ENCODE measurements around the gene SNX10. TPM values are rescaled to one million over a fixed set of nuclear protein-coding genes. Genes with fewer than 3 reads are reported as not detected.

SNX10 gene
- total and polyA plus RNA-seq, 8 donors: 0.58 to 55.0 (median 3.0) TPM; not detected in 2

DNA sequence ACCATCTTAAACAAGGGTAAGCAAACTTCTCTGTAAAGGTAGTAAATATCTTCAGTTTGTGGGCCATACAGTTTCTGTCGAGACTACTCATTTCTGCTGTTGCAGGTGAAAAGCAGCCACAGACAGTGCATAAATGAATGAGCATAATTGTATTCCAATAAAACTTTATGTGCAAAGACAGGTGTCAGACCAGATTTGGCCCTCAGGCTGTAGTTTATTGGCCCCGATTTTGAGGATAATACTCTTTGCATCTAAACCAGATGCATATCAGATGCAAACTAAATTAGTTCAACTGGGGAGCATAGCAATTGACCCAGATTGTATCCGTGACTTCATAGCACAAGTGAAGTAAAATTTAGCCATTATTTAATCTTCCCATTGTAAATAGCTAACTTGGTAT is 70.0 kb downstream of the SNX10 start:
- H3K27me3 ChIP-seq: peaks cover 0 to 12% (median 0%) of the 10 kb centered on the region in 3 donors
- H3K36me3 ChIP-seq: no peaks in the 10 kb centered on the region
- no peak overlapping the region for H3K27ac ChIP-seq
- DNase-seq: no peak
- WGBS, 5 donors: 89 to 94% (median 92%) methylated on average over 3 of the region's 3 CpGs
- intact Hi-C loops (cut with DNase I; ENCODE audit: low total_unique reads): no loop called here
- H3K9me3 ChIP-seq: no peaks in the 10 kb centered on the region
- TF ChIP-seq, protein P1, sequence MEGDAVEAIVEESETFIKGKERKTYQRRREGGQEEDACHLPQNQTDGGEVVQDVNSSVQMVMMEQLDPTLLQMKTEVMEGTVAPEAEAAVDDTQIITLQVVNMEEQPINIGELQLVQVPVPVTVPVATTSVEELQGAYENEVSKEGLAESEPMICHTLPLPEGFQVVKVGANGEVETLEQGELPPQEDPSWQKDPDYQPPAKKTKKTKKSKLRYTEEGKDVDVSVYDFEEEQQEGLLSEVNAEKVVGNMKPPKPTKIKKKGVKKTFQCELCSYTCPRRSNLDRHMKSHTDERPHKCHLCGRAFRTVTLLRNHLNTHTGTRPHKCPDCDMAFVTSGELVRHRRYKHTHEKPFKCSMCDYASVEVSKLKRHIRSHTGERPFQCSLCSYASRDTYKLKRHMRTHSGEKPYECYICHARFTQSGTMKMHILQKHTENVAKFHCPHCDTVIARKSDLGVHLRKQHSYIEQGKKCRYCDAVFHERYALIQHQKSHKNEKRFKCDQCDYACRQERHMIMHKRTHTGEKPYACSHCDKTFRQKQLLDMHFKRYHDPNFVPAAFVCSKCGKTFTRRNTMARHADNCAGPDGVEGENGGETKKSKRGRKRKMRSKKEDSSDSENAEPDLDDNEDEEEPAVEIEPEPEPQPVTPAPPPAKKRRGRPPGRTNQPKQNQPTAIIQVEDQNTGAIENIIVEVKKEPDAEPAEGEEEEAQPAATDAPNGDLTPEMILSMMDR (IDR thresholded peaks at IDR 0.05): no peak
- TF ChIP-seq POLR2AphosphoS5 (IDR thresholded peaks at IDR 0.05): no peak
- no peak for TF ChIP-seq EP300 (IDR thresholded peaks at IDR 0.05)
- TF ChIP-seq POLR2A (IDR thresholded peaks at IDR 0.05): no peak
- H3K4me1 ChIP-seq: peaks cover 0 to 25% (median 11%) of the 10 kb centered on the region in 4 donors
- no peak overlapping the region for H3K4me3 ChIP-seq

DNA sequence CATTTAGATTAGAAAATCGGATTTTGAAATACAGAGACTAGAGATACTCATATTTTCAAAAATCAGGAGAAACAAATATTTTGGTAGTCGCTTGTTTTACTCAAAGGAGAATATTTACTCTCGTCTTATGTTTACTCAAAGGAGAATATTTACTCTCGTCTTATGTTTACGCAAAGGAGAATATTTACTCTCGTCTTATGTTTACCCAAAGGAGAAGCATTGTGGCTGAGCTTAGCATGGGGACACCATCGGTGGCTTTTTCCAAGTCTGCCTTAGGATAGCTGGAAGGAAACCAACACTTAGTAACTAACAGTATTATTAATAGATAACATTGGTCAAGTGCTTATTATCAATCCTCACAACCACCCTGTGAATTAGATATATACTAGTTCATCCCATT is 71.8 kb downstream of the SNX10 start:
- DNase-seq: no peak
- no peaks in the 10 kb centered on the region for H3K9me3 ChIP-seq
- peaks cover 0 to 25% (median 11%) of the 10 kb centered on the region in 4 donors for H3K4me1 ChIP-seq
- 25 to 50% (median 44%) methylated on average over 7 of the region's 7 CpGs for whole genome bisulfite sequencing, 5 donors
- intact Hi-C loops (cut with DNase I; ENCODE audit: low total_unique reads): no loop called here
- H3K27ac ChIP-seq: no peak overlapping the region
- H3K4me3 ChIP-seq: no peak overlapping the region
- TF ChIP-seq EP300 (IDR thresholded peaks at IDR 0.05): no peak
- TF ChIP-seq, protein P1 (IDR thresholded peaks at IDR 0.05): no peak
- TF ChIP-seq POLR2A (IDR thresholded peaks at IDR 0.05): no peak
- TF ChIP-seq POLR2AphosphoS5 (IDR thresholded peaks at IDR 0.05): no peak
- H3K27me3 ChIP-seq: peaks cover 0 to 27% (median 0%) of the 10 kb centered on the region in 3 donors
- H3K36me3 ChIP-seq: no peaks in the 10 kb centered on the region

DNA sequence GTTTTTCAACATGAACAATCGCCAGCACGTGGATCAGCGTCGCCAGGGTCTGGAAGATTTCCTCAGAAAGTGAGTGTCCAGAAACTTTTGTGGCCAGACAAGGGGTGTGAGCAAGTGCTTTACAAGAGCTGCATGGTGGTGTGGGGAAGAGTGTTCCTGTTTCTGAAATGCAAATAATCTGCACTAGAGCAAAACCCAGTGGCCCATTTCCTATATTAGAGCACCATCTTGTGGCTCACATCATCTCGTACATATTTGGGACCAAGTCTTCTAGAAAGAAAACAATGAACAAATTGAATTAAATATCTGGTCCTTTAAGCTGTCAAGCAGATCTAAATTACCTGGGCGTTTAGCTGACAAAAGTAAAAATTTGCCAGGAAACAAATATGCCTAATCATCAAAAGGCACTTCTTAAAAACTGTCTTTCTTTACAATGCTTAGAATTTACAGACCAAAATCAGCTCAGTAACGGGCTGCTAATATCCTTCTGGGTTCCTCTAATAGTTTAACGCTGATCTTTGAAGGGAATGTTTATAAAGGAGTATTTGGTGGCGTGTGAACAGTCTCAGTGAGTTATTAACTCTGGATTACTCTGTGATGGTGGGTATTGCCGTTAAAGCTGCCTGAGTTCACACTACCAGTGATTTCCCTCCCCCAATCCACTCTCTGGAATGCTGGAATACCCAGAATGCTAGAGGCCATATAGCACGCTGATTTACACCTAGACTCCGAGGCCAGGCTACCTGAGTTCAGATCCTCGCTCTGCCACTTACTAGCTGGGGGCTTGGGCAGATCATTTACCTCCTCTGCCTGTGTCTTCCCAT is 73.6 kb downstream of the SNX10 start:
- TF ChIP-seq POLR2AphosphoS5 (IDR thresholded peaks at IDR 0.05) (peak in 1 of 3 donors; percentile 68), POLR2A (IDR thresholded peaks at IDR 0.05) (no peak), EP300 (IDR thresholded peaks at IDR 0.05) (no peak)
- TF ChIP-seq, protein P1 (IDR thresholded peaks at IDR 0.05): peak in 5 of 7 experiments; percentile 43 to 86 (median 74)
- H3K27me3 ChIP-seq: peaks cover 0 to 46% (median 0%) of the 10 kb centered on the region in 3 donors
- no peak overlapping the region for H3K27ac ChIP-seq
- intact Hi-C loops (cut with DNase I; ENCODE audit: low total_unique reads): loop anchor here (5.0 kb wide), 3 partner anchors 302 to 797 kb away; no protein-coding TSS in a partner anchor
- no peaks in the 10 kb centered on the region for H3K36me3 ChIP-seq
- H3K4me3 ChIP-seq: no peak overlapping the region
- WGBS, 5 donors: 26 to 36% (median 30%) methylated on average over 13 of the region's 13 CpGs
- peak; percentile 41 to 92 for DNase-seq
- H3K9me3 ChIP-seq: no peaks in the 10 kb centered on the region
- peaks cover 0 to 30% (median 11%) of the 10 kb centered on the region in 4 donors for H3K4me1 ChIP-seq

DNA sequence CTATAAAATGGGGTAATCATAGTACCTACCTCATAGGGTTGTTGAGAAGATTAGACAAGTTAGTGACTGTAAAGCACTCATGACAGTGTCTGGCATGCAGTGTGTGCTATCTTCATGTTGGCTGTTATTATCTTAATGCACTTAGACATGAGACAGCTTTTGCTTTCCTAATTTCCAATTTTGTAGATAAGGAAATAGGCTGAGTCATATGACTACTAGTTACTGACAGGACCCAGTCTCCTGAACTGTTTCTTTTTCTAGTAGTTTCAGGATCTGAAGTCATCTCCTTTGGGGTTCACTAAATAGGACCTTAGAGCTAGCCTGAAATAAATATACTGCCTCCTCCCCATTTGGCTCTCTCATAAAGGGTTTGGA is 74.2 kb downstream of the SNX10 start:
- peaks cover 0 to 30% (median 11%) of the 10 kb centered on the region in 4 donors for H3K4me1 ChIP-seq
- H3K36me3 ChIP-seq: no peaks in the 10 kb centered on the region
- H3K27ac ChIP-seq: no peak overlapping the region
- intact Hi-C loops (cut with DNase I; ENCODE audit: low total_unique reads): loop anchor here (5.0 kb wide), 3 partner anchors 301 to 796 kb away; no protein-coding TSS in a partner anchor
- peaks cover 0 to 52% (median 0%) of the 10 kb centered on the region in 3 donors for H3K27me3 ChIP-seq
- no peak overlapping the region for H3K4me3 ChIP-seq
- no peak for DNase-seq
- TF ChIP-seq POLR2A (IDR thresholded peaks at IDR 0.05): no peak
- TF ChIP-seq POLR2AphosphoS5 (IDR thresholded peaks at IDR 0.05): no peak
- TF ChIP-seq EP300 (IDR thresholded peaks at IDR 0.05): no peak
- TF ChIP-seq, protein P1 (IDR thresholded peaks at IDR 0.05): no peak
- H3K9me3 ChIP-seq: no peaks in the 10 kb centered on the region
